Stimulated activated naive B cell treated with anti-CD40 and anti-IgM and Interleukin-4, amounts not matched to agents 10 μg/mL and 1 μg/mL and 100 μg/mL, for 72 hours (primary cell): ENCODE results near the gene WDTC1.

ENCODE experiments used
- ATAC-seq, 2 donors: fragments of 150-1000 bp; cut with Tn5 transposase; replicated peaks; 2 replicates each; pipeline ENCODE4 v1.10.0; 2021; ENCODE audit warnings: moderate library complexity in 1 of 2
- DNase-seq: peaks from one replicate; pipeline ENCODE4 v3.0.0; 2021
- H3K27ac Mint-ChIP-seq: one replicate; pipeline ENCODE4 v1.8.0; 2022; ENCODE audit warnings: mild to moderate bottlenecking, mixed read lengths
- H3K27me3 Mint-ChIP-seq, 2 donors: one replicate each; pipeline ENCODE4 v1.8.0; 2022; ENCODE audit warnings: mixed read lengths in 2 of 2
- H3K36me3 Mint-ChIP-seq, 2 donors: one replicate each; pipeline ENCODE4 v1.8.0; 2022; ENCODE audit warnings: mixed read lengths in 2 of 2, mild to moderate bottlenecking in 1 of 2
- H3K4me1 Mint-ChIP-seq, 2 donors: one replicate each; pipeline ENCODE4 v1.8.0; 2022; ENCODE audit warnings: mixed read lengths in 2 of 2, mild to moderate bottlenecking in 1 of 2
- H3K4me3 Mint-ChIP-seq, 2 donors: one replicate each; pipeline ENCODE4 v1.8.0; 2022; ENCODE audit warnings: mild to moderate bottlenecking in 2 of 2, mixed read lengths in 2 of 2, moderate library complexity in 1 of 2
- H3K9me3 Mint-ChIP-seq, 2 donors: one replicate each; pipeline ENCODE4 v1.8.0; 2022; ENCODE audit warnings: mixed read lengths in 2 of 2, mild to moderate bottlenecking in 1 of 2

WDTC1 gene

DNA sequence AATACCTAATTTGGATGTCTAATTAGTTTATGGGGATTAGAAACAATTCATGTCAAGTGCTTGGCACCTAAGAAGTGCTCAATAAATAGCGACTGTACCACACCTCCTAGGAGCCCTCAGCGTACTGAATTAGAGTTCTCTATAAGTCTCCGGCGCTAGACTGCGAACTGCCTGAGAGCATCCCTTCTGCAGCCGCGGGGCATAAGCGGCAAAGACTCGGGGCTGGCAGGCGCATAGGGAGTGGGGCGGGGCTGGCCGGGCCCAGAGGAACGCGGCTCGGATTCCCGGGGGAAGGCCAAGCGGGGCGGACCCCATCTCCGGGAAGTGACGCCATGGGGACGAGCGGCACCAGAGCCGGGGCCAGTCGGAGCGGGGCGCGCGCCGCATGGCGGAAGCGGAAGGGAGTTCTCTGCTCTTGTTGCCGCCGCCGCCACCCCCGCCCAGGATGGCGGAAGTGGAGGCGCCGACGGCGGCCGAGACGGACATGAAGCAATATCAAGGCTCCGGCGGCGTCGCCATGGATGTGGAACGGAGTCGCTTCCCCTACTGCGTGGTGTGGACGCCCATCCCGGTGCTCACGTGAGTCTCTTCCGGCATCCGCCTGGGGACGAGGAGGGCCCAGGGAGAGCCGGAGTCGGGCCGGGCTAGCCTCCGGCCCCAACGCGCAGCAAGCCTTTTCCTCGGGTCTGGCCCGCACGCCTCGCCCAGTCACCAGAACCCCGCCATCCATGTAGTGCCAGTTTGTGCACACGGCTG lies 87.6 kb downstream of the WDTC1 start, which contains the start of gene TMEM222:
TSS of gene TMEM222 (plus strand) at position 351 of the 756 bp plus-strand sequence. CDS start at position 386, 35 bp downstream.
- DNase-seq (peak; percentile 98), ATAC-seq (peak; percentile 95 to 97)
- Mint-ChIP-seq H3K36me3 (peaks cover 10 to 23% of the 10 kb centered on the region in 2 donors), H3K4me3 (peak within 1 kb of the TSS; percentile 95 to 98), H3K27me3 (peaks cover 0 to 4% of the 10 kb centered on the region in 2 donors), H3K9me3 (no peaks in the 10 kb centered on the region), H3K27ac (peak within 1 kb of the TSS; percentile 98), H3K4me1 (peaks cover 21 to 39% of the 10 kb centered on the region in 2 donors)

DNA sequence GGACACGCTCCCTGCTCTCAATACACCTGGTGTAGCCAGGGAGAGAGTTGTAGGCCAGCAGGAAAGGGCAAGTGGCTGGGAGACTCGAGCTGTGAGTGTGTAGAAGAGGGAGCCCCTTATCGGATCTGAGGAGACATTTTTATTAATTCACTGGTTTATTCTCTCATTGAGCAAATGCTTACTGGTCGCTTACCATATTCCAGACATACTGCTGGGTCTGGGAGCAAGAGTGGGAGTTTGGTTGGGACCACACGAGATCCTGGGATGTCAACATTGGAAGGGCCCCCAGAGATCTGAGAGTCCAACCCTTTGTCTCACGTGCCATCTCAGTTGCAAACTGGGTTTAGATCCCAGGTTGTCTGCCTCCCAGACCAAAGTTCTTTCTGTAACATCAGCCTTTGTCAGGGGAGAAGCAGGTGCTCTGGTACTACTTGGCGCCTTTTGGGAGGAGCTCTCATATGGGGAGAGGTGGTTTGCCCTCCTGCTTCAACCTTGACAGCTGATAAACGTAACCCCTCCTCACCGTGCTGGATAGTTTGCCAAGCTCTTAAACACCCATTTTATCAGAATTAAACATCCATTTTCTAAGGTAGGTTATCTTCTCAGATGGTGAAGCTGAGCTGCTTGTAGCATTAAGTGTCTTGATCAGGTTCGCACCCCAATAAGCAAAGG lies 88.3 kb downstream of the WDTC1 start:
- ATAC-seq: no peak
- Mint-ChIP-seq H3K27me3 (peaks cover 0 to 4% of the 10 kb centered on the region in 2 donors), H3K27ac (peak overlapping the region; percentile 98), H3K36me3 (peaks cover 10 to 23% of the 10 kb centered on the region in 2 donors), H3K4me3 (peak overlapping the region; percentile 95 to 98), H3K9me3 (no peaks in the 10 kb centered on the region), H3K4me1 (peaks cover 21 to 41% of the 10 kb centered on the region in 2 donors)
- no peak for DNase-seq

GRCh38 chr1:27325286-27325685 lies 90.9 kb downstream of the WDTC1 start:
- Mint-ChIP-seq H3K4me3 (no peak overlapping the region), H3K36me3 (peaks cover 18 to 38% of the 10 kb centered on the region in 2 donors)

GRCh38 chr1:27327964-27328363 lies 93.5 kb downstream of the WDTC1 start:
- no peak for ATAC-seq
- Mint-ChIP-seq H3K4me1 (peaks cover 40 to 73% of the 10 kb centered on the region in 2 donors), H3K9me3 (no peaks in the 10 kb centered on the region), H3K27me3 (no peaks in the 10 kb centered on the region), H3K27ac (peak overlapping the region; percentile 43), H3K36me3 (peaks cover 30 to 54% of the 10 kb centered on the region in 2 donors), H3K4me3 (no peak overlapping the region)
- no peak for DNase-seq

More at GRCh38 chr1:27325286-27325685, 90.9 kb downstream of the WDTC1 start:
- Mint-ChIP-seq H3K4me1 (peaks cover 28 to 58% of the 10 kb centered on the region in 2 donors), H3K27me3 (peaks cover 0 to 4% of the 10 kb centered on the region in 2 donors), H3K27ac (no peak overlapping the region), H3K9me3 (no peaks in the 10 kb centered on the region)
- no peak for DNase-seq
- ATAC-seq: no peak

GRCh38 chr1:27330786-27331185 lies 96.4 kb downstream of the WDTC1 start:
- H3K36me3 Mint-ChIP-seq: peaks cover 39 to 57% of the 10 kb centered on the region in 2 donors
- no peak for DNase-seq
- no peaks in the 10 kb centered on the region for H3K9me3 Mint-ChIP-seq
- peak overlapping the region; percentile 21 for H3K27ac Mint-ChIP-seq
- H3K4me1 Mint-ChIP-seq: peaks cover 33 to 61% of the 10 kb centered on the region in 2 donors
- H3K27me3 Mint-ChIP-seq: no peaks in the 10 kb centered on the region
- no peak for ATAC-seq
- H3K4me3 Mint-ChIP-seq: no peak overlapping the region

DNA sequence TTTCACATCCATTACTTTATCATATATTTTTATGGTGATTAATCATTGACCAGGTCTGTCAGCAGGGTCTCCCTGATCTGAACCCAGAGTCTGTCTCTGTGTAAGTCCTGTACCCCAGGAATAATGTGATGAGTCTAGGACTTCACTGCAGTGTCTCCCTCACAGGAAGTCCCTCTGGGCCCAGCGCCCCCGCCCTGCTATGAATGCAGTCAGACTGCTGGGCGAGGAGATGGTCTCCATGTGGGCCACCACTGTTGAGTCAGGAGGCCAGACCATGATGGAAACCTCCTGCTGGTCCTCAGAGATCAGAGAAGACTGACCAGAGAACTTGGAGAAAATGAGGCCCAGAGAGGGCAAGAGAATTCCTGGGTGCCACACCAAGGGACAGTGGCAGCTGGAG lies 97.0 kb downstream of the WDTC1 start:
- Mint-ChIP-seq H3K4me1 (peaks cover 30 to 54% of the 10 kb centered on the region in 2 donors), H3K9me3 (no peaks in the 10 kb centered on the region), H3K27ac (no peak overlapping the region), H3K36me3 (peaks cover 46 to 60% of the 10 kb centered on the region in 2 donors), H3K27me3 (no peaks in the 10 kb centered on the region), H3K4me3 (no peak overlapping the region)
- DNase-seq (no peak), ATAC-seq (no peak)

DNA sequence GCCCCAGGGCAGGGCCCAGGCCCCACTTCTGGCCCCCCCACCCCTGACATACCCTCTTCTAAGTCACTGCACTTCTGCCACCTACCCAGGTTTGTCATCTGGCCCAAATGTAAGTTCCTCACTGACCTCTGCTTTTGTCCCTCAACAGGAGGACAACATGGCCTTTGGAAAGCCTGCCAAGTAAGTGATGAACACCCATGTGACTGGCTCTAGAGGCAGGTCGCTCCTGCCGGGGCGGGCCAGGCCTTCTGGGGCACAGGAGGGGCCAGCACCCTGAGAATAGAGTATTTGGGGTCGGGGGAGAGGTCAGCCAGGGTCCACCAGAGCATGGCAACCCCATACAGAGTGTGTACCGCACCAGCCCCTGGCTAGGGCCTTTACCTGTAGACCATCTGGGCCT lies 97.5 kb downstream of the WDTC1 start:
- Mint-ChIP-seq H3K4me1 (peaks cover 30 to 50% of the 10 kb centered on the region in 2 donors), H3K27me3 (no peaks in the 10 kb centered on the region), H3K36me3 (peaks cover 50 to 65% of the 10 kb centered on the region in 2 donors), H3K4me3 (no peak overlapping the region), H3K9me3 (no peaks in the 10 kb centered on the region), H3K27ac (peak overlapping the region; percentile 62)
- DNase-seq (no peak), ATAC-seq (no peak)

DNA sequence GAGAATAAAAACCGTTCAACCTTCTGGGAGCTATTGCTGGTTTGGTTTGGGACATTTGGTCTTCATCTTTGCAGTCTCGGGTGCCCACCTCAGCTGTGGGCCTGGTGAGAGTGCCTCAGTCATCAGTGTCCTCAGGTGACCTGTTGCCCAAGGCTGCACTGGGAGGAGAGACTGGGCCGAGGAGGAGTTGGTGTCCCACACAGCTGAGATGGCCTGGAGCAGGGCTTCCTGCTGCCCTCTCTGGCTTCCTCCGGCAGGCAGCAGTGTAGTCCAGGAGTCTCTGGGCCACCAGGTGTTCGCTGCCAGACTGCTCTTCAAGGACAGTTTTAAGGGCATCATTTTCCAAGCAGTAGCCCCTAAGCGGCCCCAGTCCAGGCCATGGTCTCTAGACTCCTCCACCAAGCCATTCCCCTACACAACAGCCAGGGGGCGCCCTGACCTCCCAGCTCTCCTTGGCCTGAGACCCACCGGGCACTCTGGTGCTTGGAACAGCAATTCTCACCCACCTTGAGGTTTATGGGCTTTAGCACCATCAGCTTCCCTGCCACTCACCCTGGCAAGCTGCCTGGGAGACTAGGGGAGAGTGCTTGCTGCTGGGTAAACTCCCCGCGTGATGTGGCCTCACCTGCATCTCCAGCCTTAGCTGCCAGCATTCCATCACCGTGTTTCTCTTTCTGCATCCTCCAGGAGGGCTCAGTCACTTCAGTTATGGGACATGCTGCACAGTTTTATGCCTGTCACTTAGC lies 98.3 kb downstream of the WDTC1 start:
- no peak for DNase-seq
- peak; percentile 84 to 91 for ATAC-seq
- H3K9me3 Mint-ChIP-seq: no peaks in the 10 kb centered on the region
- peaks cover 50 to 67% of the 10 kb centered on the region in 2 donors for H3K36me3 Mint-ChIP-seq
- no peaks in the 10 kb centered on the region for H3K27me3 Mint-ChIP-seq
- H3K27ac Mint-ChIP-seq: peak overlapping the region; percentile 62
- H3K4me1 Mint-ChIP-seq: peaks cover 30 to 47% of the 10 kb centered on the region in 2 donors
- no peak overlapping the region for H3K4me3 Mint-ChIP-seq

GRCh38 chr1:27333717-27334279 lies 99.4 kb downstream of the WDTC1 start:
- Mint-ChIP-seq H3K4me3 (no peak overlapping the region), H3K9me3 (no peaks in the 10 kb centered on the region), H3K36me3 (peaks cover 50 to 64% of the 10 kb centered on the region in 2 donors), H3K27ac (no peak overlapping the region), H3K27me3 (no peaks in the 10 kb centered on the region), H3K4me1 (peaks cover 22 to 37% of the 10 kb centered on the region in 2 donors)
- ATAC-seq: no peak
- DNase-seq: no peak

DNA sequence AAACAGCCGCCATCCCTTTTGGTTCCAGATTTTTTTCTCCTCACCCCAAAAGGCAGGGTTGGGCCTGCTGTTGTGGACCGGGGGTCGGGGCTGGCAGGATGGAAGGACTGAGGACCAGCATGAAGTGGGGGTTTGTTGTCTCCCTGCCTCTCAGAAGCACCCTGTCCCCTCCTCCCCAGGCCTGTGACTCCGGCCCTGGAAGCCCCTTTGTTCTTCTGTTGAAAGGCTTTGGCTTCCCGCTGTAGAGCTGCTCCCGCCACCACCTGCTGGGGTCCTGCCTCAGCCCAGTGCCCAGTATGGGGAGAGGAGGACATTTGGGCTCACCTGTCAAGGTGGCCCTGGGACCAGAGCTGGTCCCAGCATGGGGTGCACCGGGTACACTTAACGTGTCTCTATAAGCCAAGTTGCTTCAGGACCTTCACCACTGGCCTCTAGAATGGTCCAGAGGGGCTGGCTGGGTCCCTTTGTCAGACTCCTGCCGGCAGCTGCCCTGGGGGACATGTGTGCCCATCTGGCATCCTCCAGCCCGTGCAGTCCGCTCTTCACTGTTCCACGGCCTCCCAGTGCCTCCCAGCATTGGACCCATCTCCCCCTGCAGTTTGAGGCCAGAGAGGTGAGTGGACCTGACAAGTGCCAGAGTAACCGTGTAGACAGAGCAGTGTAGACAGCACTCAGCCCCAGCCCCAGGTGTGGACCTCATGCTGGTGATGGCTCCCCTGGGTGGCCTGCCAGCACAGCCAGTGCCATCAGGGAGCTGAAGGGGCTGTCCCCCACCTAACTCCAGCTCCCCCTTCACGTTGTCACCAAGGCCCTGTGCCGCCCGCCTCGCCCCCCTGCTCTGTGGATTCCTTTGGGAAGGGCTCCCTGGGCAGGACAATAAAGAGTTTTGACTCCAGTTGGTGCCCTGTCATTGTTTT lies 101.3 kb downstream of the WDTC1 start:
- H3K27ac Mint-ChIP-seq: peak overlapping the region; percentile 1
- peaks cover 29 to 46% of the 10 kb centered on the region in 2 donors for H3K4me1 Mint-ChIP-seq
- no peaks in the 10 kb centered on the region for H3K9me3 Mint-ChIP-seq
- DNase-seq: no peak
- ATAC-seq: no peak
- no peaks in the 10 kb centered on the region for H3K27me3 Mint-ChIP-seq
- H3K4me3 Mint-ChIP-seq: no peak overlapping the region
- peaks cover 52 to 63% of the 10 kb centered on the region in 2 donors for H3K36me3 Mint-ChIP-seq

- Mint-ChIP-seq H3K36me3 (peaks cover 47 to 61% of the 10 kb centered on the region in 2 donors), H3K27ac (peak overlapping the region; percentile 83), H3K27me3 (no peaks in the 10 kb centered on the region), H3K4me3 (no peak overlapping the region), H3K9me3 (no peaks in the 10 kb centered on the region), H3K4me1 (peaks cover 33 to 52% of the 10 kb centered on the region in 2 donors)
- no peak for ATAC-seq
- no peak for DNase-seq
These were observed 102.3 kb downstream of the WDTC1 start for GRCh38 chr1:27336756-27337155.

GRCh38 chr1:27338751-27339150 lies 104.3 kb downstream of the WDTC1 start:
- DNase-seq (no peak), ATAC-seq (no peak)
- Mint-ChIP-seq H3K4me1 (peaks cover 37 to 52% of the 10 kb centered on the region in 2 donors), H3K36me3 (peaks cover 31 to 41% of the 10 kb centered on the region in 2 donors), H3K9me3 (no peaks in the 10 kb centered on the region), H3K27me3 (no peaks in the 10 kb centered on the region), H3K27ac (peak overlapping the region; percentile 89), H3K4me3 (no peak overlapping the region)

DNA sequence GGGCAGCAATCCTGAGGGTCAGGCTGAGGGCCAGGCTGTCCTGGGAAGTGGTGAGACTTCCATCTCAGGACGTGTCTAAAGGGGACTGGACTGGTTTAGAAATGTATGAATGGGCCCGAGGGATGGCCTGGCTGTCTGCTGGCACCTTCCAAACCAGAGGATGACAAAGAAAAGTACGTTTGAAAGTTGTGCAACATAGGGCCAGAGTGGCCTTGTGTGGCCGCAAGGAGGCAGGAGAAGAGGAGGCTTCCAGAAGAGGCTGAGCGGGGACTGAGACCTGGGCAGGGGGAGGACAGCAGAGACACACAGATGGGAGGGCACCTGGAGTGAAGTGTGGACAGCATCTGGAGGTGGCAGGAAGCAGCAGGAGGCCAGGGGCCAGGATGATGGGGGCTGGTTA lies 104.8 kb downstream of the WDTC1 start:
- no peak for ATAC-seq
- no peak for DNase-seq
- Mint-ChIP-seq H3K27me3 (no peaks in the 10 kb centered on the region), H3K4me3 (no peak overlapping the region), H3K4me1 (peaks cover 39 to 56% of the 10 kb centered on the region in 2 donors), H3K36me3 (peaks cover 27 to 37% of the 10 kb centered on the region in 2 donors), H3K27ac (peak overlapping the region; percentile 89), H3K9me3 (no peaks in the 10 kb centered on the region)
